Kidney tubule cell (primary cell): ENCODE measurements around the gene FEM1B.

Experiments used
- DNase-seq: peaks from one replicate; pipeline ENCODE4 v3.0.0-alpha.2; 2018; ENCODE audit warnings: low spot score

The FEM1B gene

DNA sequence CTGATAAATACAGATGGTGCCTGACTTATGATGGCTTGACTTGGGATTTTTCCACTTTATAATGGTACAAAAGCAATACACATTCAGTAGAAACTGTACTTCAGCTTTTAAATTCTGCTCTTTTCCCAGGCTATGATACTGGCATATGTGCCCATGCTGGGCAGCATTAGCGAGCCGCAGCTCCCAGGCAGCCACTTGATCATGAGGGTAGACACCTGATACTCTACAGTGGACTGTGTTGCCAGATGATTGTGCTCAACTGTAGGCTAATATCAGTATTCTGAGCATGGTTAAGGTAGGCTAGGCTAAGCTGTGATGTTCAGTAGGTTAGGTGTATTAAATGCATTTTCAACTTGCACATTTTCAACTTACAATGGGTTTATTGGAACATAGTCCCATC lies 17.7 kb upstream of the FEM1B start:
- no peak for DNase-seq

DNA sequence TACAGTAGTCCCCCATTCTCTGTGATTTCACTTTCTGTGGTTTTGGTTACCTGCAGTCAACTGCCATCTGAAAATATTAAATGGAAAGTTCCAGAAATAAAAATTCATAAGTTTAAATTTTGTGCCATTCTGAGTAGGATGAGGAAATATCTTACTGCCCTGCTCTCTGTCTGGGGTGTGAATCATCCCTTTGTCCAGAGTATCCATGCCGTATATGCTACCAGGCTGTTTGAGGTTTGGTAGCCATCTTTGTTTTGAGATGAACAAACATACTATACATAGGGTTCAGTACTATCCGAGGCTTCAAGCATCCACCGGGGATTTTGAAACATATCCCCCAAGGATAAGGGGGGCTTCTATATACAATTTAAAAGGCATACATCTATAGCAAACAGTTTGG lies 16.3 kb upstream of the FEM1B start:
- no peak for DNase-seq

DNA sequence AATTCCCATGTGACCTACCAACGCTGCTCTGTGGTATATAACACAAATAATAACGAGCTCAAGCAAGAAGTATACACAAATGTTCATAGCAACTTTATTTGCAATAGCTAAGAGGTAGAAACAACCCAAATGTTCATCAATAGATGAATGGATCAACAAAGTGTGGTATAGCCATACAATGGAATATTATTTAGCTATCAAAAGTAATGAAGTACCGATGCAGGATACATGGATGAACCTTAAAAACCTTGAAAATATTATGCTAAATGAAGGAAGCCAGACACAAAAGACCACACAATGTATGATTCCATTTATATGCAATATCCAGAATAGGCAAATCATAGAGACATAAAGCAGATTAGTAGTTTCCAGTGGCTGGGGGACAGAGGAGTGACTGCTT lies 15.6 kb upstream of the FEM1B start:
- DNase-seq, result no peak

GRCh38 chr15:68262514-68263356 lies 14.8 kb upstream of the FEM1B start:
- no peak for DNase-seq

DNA sequence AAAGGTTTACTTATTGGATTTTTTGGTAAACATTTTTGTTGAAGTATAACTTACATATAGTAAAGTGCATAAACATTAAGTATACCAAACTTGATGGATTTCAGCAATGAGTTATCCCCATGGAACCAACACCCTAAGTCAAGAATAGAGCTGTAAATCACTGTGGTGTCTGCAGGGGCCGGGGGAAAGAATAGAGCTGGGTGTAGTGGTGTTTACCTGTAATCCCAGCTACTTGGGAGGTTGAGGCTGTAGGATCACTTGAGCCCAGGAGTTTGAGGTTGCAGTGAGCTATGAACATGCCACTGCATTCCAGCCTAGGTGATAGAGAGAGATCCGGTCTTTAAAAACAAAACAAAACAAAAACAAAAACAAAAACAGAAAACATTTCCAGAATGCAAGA lies 13.3 kb upstream of the FEM1B start:
- DNase-seq, result no peak

DNA sequence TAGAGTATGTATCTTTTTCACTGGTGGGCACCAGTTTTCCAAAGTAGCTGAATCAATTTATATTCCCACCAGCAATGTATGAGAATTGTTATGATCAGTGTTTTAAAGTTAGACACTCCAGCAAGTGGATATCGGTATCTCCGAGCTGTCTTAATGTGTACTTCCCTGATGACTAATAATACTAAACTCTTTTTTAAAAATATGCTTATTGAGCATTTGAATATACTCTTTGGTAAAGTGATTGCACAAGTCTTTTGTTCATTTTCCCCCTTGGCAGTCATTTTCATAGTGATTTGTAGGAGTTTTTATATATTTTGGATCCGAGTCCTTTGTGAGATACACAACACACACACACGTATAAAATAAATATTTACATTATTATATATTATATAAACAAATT lies 12.5 kb upstream of the FEM1B start:
- no peak for DNase-seq

GRCh38 chr15:68265674-68266073 lies 11.9 kb upstream of the FEM1B start:
- DNase-seq, result no peak

DNA sequence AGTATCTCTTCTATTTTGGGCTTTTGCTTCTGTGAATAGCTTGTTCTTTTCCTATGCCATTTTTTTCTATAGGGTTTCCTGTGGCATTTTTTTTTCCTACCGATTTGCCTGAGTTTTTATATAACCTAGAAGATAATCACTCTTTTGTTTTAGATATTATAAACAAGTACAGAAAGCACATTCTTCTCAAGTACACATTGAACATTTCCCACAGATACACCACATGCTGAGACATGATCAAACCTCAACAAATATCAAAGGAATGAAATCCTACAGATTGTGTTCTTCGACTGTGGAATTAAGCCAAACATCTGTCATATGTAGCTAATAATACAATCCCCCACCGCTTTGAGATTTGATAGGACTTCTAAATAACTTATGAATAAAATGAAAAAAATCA lies 9.1 kb upstream of the FEM1B start:
- no peak for DNase-seq

DNA sequence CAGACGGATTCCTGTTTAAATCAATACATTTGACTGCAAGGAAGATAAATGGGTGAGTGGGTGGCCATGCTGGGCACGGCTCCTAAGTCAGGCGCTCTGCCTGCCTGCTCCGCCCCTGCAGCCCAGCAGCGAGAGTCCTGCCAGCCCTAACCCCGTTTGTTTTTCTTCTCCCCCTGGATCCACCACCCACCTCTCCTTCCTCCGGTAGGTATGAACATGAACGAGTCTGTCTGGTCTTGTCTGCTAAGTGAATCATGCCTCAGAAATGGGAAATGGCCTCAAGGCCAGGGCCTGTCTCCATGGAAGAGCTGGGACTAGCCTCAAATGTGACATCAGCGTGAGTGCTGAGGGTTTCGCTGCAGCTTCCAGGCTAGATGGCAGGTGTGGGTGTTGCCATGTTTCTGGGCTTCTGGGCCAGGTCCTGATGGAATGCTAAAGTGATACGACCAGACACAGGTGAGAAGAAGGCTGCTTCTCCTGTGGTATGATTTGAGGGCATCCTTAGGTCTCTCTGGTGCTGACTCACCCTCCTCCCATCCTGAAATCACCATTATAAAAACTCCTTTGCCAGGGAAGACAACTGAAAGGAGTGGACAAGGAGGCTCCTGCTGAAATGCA lies 5.6 kb upstream of the FEM1B start:
- DNase-seq, result peak; percentile 96

GRCh38 chr15:68272721-68273271 lies 4.7 kb upstream of the FEM1B start:
- peak; percentile 94 for DNase-seq

DNA sequence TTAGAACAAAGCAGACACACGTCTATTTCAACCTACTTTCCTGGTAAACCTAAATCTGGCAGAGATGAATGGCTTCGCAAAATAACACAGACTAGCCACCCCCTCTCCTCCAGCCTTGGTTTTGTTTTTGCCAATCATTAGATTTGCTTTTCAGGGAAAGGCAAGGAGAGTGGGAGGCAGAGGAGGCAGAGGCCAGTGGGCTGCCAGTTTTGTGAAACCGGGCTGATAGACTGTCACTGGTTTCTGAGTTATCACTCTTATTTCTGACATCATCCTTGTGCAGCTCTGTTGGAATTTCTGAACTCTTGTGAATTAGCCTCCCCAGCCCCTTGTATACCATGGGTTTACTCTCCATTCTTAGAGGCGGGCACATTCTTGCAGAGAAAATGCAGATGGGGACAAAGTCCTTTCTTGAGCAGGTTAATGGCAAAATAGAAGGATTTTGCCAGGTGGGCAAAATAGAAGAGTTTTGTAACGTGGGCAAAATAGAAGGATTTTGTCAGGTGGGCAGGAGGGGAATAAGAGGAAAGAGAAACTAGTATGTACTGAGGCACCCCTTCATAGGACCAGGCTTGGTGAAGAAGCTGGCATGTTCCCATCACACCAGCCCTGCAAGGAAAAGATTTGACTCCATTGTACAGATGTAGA lies 3.2 kb upstream of the FEM1B start:
- no peak for DNase-seq

DNA sequence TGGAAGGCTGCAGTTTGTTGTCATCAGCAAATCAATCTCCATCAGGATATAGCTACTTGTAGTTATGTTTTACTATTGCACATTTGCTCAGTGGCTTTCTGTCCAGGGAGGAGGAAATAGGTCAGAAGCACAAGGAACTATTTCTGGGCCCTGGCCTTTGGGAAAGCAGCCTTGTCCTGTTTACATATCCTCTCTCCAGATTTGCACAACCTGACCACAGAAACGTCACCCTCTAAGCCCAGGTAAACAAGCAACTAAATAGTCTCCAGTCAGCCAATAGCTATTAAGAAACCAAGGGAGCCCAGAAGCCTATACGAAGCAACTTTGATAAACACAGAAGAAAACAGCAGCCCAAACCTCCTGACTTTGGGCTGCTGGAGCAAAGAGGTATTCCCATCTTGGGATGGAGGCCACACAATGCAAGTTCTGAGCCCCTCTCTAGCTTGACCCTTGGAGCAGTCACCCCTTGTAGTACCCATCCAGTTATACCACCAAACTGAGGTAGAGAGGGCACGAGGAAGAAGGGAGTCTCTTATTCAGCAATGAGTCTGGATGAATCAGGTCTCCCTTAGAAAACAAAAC lies 2.3 kb upstream of the FEM1B start:
- peak; percentile 49 for DNase-seq

GRCh38 chr15:68276668-68277067 lies 877 bp upstream of the FEM1B start:
- no peak for DNase-seq

GRCh38 chr15:68277131-68277602 lies 378 bp upstream of the FEM1B start:
- DNase-seq, result peak; percentile 58

- no peak for DNase-seq
Observed at GRCh38 chr15:68278345-68278594, 725 bp downstream of the FEM1B start.

DNA sequence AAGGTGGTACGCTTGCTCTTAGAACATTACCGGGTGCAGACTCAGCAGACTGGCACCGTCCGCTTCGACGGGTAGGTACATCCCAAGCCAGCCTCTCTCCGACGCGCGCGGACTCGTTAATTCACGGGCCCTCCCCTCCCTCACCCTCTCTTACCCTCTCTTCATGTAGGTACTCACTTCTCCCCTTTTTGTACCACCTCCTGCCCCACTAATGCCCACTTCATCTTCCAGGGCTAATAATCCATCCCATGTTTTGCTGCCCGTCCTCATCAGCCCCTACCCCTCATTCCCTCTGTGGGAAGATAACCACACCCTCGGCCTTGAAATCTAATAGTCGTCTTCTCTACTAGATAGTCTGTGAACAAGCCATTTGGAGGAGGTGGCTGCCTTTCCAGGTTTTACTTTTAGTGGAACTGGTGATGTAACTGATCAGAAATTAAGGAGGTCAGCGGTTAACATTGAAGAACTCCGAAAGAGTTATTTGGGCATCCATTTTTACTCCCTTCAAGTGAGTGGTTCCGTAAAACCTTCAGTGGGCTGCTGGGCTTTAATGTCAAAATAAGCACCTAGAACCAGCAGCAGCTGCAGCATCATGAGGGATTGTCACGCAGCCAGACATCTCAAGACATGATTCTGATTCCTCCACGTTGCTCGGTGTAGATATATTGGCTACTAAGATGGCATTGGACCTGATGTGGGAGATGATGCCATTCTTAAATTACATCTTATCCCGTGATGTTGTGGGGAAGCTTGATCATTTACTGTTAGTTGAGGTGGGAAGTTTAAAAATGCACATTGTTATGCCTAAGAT lies 1.3 kb downstream of the FEM1B start:
- DNase-seq, result no peak

GRCh38 chr15:68279779-68280753 lies 2.5 kb downstream of the FEM1B start:
- DNase-seq, result no peak

GRCh38 chr15:68281008-68281407 lies 3.5 kb downstream of the FEM1B start:
- no peak for DNase-seq

DNA sequence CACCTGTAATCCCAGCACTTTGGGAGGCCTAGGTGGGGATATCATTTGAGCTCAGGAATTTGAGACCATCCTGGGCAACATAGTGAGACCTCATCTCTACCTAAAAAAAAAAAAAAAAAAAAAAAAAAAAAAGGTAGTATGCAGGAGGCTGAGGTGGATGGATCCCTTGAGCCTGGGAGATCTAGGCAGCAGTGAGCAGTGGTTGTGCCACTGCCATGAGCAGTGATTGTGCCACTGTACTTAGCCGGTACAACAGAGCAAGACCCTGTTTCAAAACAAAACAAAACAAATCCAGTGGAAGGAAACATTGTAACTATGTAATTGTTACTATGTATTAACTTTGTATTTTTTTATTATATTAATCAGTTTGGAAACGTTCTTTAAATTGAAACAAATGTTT lies 5.9 kb downstream of the FEM1B start:
- no peak for DNase-seq

DNA sequence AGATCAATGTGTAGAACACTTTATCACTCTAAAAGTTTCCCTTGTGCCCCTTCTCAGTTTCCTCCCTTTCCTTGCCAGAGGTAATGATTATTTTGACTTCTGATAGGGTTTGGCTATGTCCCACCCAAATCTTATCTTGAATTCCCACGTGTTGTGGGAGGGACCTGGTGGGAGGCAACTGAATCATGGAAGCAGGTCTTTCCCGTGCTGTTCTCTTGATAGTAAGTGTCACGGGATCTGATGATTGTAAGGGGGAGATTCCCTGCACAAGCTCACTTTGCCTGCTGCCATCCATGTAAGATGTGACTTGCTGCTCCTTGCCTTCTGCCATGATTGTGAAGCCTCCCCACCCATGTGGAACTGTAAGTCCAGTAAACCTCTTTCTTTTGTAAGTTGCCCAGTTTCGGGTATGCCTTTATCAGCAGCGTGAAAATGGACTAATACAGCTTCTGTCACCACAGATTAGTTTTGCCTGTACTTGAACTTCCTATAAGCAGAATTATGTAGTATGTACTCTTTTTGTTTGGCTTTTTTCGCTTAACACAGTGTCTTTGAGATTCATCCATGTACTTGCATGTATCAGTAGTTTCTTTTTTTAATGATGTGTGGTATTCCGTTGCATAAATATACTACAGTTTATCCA lies 7.2 kb downstream of the FEM1B start:
- no peak for DNase-seq
